Measurements from ENCODE around the gene RNF152. TPM values are rescaled to one million over a fixed set of nuclear protein-coding genes. Genes with fewer than 3 reads are reported as not detected.

Gene RNF152, protein sequence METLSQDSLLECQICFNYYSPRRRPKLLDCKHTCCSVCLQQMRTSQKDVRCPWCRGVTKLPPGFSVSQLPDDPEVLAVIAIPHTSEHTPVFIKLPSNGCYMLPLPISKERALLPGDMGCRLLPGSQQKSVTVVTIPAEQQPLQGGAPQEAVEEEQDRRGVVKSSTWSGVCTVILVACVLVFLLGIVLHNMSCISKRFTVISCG
- 10 to 100 TPM in 3 of 4 donors, 1 to 10 TPM in 1; 4.2 to 20.5 (median 14.0) TPM for total RNA-seq

DNA sequence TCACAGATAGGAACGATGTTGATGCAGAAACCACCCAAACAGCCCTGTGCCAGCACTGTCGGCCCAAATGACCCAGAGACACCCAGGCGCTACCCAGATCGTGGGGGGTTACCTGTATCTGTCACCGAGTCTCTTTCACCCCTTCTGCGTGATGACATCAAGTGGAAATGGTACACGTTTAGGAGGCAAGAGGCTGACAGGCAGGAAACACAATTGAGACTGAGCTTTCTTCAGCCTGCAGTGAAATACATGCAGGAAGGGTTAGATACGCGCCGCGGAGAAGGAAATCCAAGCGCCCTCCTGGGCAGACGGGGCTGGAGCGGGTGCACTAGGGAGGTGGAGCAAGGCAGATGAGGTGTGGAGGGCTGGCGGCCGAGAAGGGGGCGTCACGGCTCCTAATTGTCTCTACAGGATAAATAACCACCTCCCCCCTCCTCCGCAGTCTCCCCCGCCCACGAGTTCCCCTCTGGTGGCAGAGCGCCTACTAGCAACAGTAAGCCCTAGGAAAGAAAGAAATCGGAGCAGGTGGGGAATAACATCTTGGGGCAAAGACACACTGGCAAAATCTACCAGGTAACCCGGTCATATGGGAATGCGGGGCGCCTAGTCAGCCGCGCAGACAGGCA, at the start of gene RNF152:
TSS of gene RNF152 (minus strand) at position 325 of the 626 bp plus-strand sequence. CDS start 76,544 bp downstream, outside the sequence.
- peak; percentile 22 for ATAC-seq (ENCODE audit: low FRiP score)
- no peak for TF ChIP-seq CTCF (IDR thresholded peaks at IDR 0.05)

GRCh38 chr18:61941948-61942471, 49.2 kb upstream of the RNF152 start:
- ATAC-seq (ENCODE audit: low FRiP score) (no peak), DNase-seq (ENCODE audit: low spot score) (no peak)
- TF ChIP-seq CTCF (IDR thresholded peaks at IDR 0.05): no peak

More for the DNA sequence above, at the start of gene RNF152:
- no peak for DNase-seq (ENCODE audit: low spot score)

GRCh38 chr18:61939046-61939674, 46.4 kb upstream of the RNF152 start:
- ATAC-seq (ENCODE audit: low FRiP score) (no peak), DNase-seq (ENCODE audit: low spot score) (no peak)
- TF ChIP-seq CTCF (IDR thresholded peaks at IDR 0.05): no peak

- DNase-seq (ENCODE audit: low spot score): no peak
- ATAC-seq (ENCODE audit: low FRiP score): no peak
- TF ChIP-seq CTCF (IDR thresholded peaks at IDR 0.05): no peak
These were observed 42.6 kb upstream of the RNF152 start for GRCh38 chr18:61935362-61935761.

GRCh38 chr18:61931654-61932379, 39.0 kb upstream of the RNF152 start:
- no peak for TF ChIP-seq CTCF (IDR thresholded peaks at IDR 0.05)
- ATAC-seq (ENCODE audit: low FRiP score) (no peak), DNase-seq (ENCODE audit: low spot score) (no peak)

- no peak for TF ChIP-seq CTCF (IDR thresholded peaks at IDR 0.05)
- ATAC-seq (ENCODE audit: low FRiP score): no peak
- no peak for DNase-seq (ENCODE audit: low spot score)
These were observed 37.3 kb upstream of the RNF152 start for GRCh38 chr18:61929881-61930640.

Data from omental fat pad (tissue), 4 donors.